Thymus (tissue), 14 donors: Measurements from ENCODE around the gene NT5C3B. TPM values are rescaled to one million over a fixed set of nuclear protein-coding genes. Genes with fewer than 3 reads are reported as not detected.
"Not testable (repeated sequence)": the region's sequence is repeated elsewhere in the genome, so short reads cannot be mapped to it uniquely, and the experiment has no call there.

Experiments used
- DNase-seq, 9 donors: peaks; one replicate each; pipeline ENCODE4 v3.0.0-alpha.2; 2013; ENCODE audit warnings: low spot score in 9 of 9, low read depth in 6 of 9, missing footprints in 1 of 9
- H3K27ac ChIP-seq, 2 donors: one replicate each; pipeline ENCODE4 v1.5.1; 2013; ENCODE audit warnings: control low read depth in 1 of 2, low read depth in 1 of 2, low read length in 1 of 2, mild to moderate bottlenecking in 1 of 2, moderate library complexity in 1 of 2
- H3K27me3 ChIP-seq, 2 donors: one replicate each; pipeline ENCODE4 v1.5.1; 2013; ENCODE audit warnings: low read length in 1 of 2; ENCODE audit not compliant: control insufficient read depth in 2 of 2, insufficient read depth in 1 of 2
- H3K36me3 ChIP-seq, 2 donors: one replicate each; pipeline ENCODE4 v1.5.1; 2013; ENCODE audit warnings: low read length in 1 of 2, mild to moderate bottlenecking in 1 of 2, moderate library complexity in 1 of 2; ENCODE audit not compliant: control insufficient read depth in 2 of 2, insufficient read depth in 2 of 2
- H3K4me1 ChIP-seq, 2 donors: one replicate each; pipeline ENCODE4 v1.5.1; 2013; ENCODE audit warnings: low read length in 2 of 2; ENCODE audit not compliant: control insufficient read depth in 2 of 2, insufficient read depth in 2 of 2
- H3K4me3 ChIP-seq, 2 donors: one replicate each; pipeline ENCODE4 v1.5.1; 2013; ENCODE audit warnings: low read length in 2 of 2, control low read depth in 1 of 2, mild to moderate bottlenecking in 1 of 2
- H3K9me3 ChIP-seq, 2 donors: one replicate each; pipeline ENCODE4 v1.5.1; 2013; ENCODE audit warnings: low read length in 1 of 2, mild to moderate bottlenecking in 1 of 2; ENCODE audit not compliant: control insufficient read depth in 2 of 2, insufficient read depth in 1 of 2
- WGBS: extraction: QIAGEN DNeasy Blood & Tissue Kit; methylation state at CpG from one replicate; pipeline ENCODE4 v1.1.7; 2013; 5-methylcytosine and 5-hydroxymethylcytosine counted together
- long read RNA-seq, 10 donors: transcript quantifications; one replicate each; lab custom pipeline, GENCODE V29; 2026
- polyA plus RNA-seq: library from polyadenylated mRNA; stranded (reverse); fragments of 200-250 nt; gene quantifications from one replicate; pipeline ENCODE4 v1.2.3, GENCODE V29; 2013
- total RNA-seq: library from RNA; stranded (reverse); fragments of 120-200 nt; gene quantifications from one replicate; pipeline ENCODE4 v1.2.4, GENCODE V29; 2013
- donor health status: healthy.

NT5C3B gene
- total RNA-seq (29.9 TPM), polyA plus RNA-seq (57.3 TPM)
- long read RNA-seq, donor 1: 0 reads
- long read RNA-seq, donor 2: 0 reads
- long read RNA-seq, donor 3, transcript NT5C3B-216 (8 exons, 1,534 nt): major isoform, 7 of 14 reads
- long read RNA-seq, donor 3, partial matches to known transcripts: 6 of 14 reads
- long read RNA-seq, donor 3, other reads (novel, unspliced or antisense): 0 of 14 reads
- long read RNA-seq, donor 4, transcript NT5C3B-216 (8 exons, 1,534 nt): major isoform, 5 of 10 reads
- long read RNA-seq, donor 4, partial matches to known transcripts: 0 of 10 reads
- long read RNA-seq, donor 4, other reads (novel, unspliced or antisense): 0 of 10 reads
- long read RNA-seq, donor 5, transcript NT5C3B-216 (8 exons, 1,534 nt): major isoform, 8 of 12 reads
- long read RNA-seq, donor 5, partial matches to known transcripts: 0 of 12 reads
- long read RNA-seq, donor 5, other reads (novel, unspliced or antisense): 0 of 12 reads
- long read RNA-seq, donor 6, partial matches to known transcripts: 0 of 5 reads
- long read RNA-seq, donor 6, other reads (novel, unspliced or antisense): 0 of 5 reads
- long read RNA-seq, donor 7, transcript NT5C3B-216 (8 exons, 1,534 nt): major isoform, 5 of 8 reads
- long read RNA-seq, donor 7, partial matches to known transcripts: 0 of 8 reads
- long read RNA-seq, donor 7, other reads (novel, unspliced or antisense): 0 of 8 reads
- long read RNA-seq, donor 8, partial matches to known transcripts: 0 of 2 reads
- long read RNA-seq, donor 8, other reads (novel, unspliced or antisense): 0 of 2 reads
- long read RNA-seq, donor 9, partial matches to known transcripts: 0 of 5 reads
- long read RNA-seq, donor 9, other reads (novel, unspliced or antisense): 0 of 5 reads
- long read RNA-seq, donor 10, partial matches to known transcripts: 0 of 2 reads
- long read RNA-seq, donor 10, other reads (novel, unspliced or antisense): 0 of 2 reads

- DNase-seq: peak in 6 of 9 donors; percentile 1 to 68 (median 27)
- H3K36me3 ChIP-seq: peaks cover 0 to 2% of the 10 kb centered on the region in 2 donors
- 1% methylated on average over 72 of the region's 72 CpGs for WGBS
- peaks cover 3 to 11% of the 10 kb centered on the region in 2 donors for H3K4me1 ChIP-seq
- no peak within 1 kb of the TSS for H3K27ac ChIP-seq
- H3K9me3 ChIP-seq: no peaks in the 10 kb centered on the region
- peak within 1 kb of the TSS; percentile 54 to 67 for H3K4me3 ChIP-seq
- peaks cover 0 to 26% of the 10 kb centered on the region in 2 donors for H3K27me3 ChIP-seq
Observed at GRCh38 chr17:41835800-41836549, at the start of gene NT5C3B. TSS of gene NT5C3B (minus strand) at chr17:41836232. CDS start at chr17:41836193, 39 bp downstream.

GRCh38 chr17:41885733-41886132 lies 49.7 kb upstream of the NT5C3B start:
- H3K4me1 ChIP-seq: no peaks in the 10 kb centered on the region
- H3K27me3 ChIP-seq: no peaks in the 10 kb centered on the region
- H3K36me3 ChIP-seq: peaks cover 73 to 86% of the 10 kb centered on the region in 2 donors
- peak in 1 of 9 donors; percentile 10 for DNase-seq
- no peak overlapping the region for H3K27ac ChIP-seq
- no peak overlapping the region for H3K4me3 ChIP-seq
- WGBS: 97% methylated on average over 6 of the region's 6 CpGs
- H3K9me3 ChIP-seq: no peaks in the 10 kb centered on the region

- Histone ChIP-seq H3K4me1 (no peaks in the 10 kb centered on the region), H3K9me3 (no peaks in the 10 kb centered on the region), H3K27me3 (no peaks in the 10 kb centered on the region), H3K27ac (no peak overlapping the region), H3K36me3 (peaks cover 74 to 92% of the 10 kb centered on the region in 2 donors), H3K4me3 (no peak overlapping the region)
- WGBS: 96% methylated on average over 6 of the region's 6 CpGs
- no peak for DNase-seq
Observed at GRCh38 chr17:41882756-41883155, 46.7 kb upstream of the NT5C3B start.

GRCh38 chr17:41880130-41880529 lies 44.1 kb upstream of the NT5C3B start:
- H3K36me3 ChIP-seq: peaks cover 62 to 70% of the 10 kb centered on the region in 2 donors
- H3K27me3 ChIP-seq: no peaks in the 10 kb centered on the region
- H3K4me1 ChIP-seq: no peaks in the 10 kb centered on the region
- H3K9me3 ChIP-seq: no peaks in the 10 kb centered on the region
- DNase-seq: no peak
- no peak overlapping the region for H3K4me3 ChIP-seq
- no peak overlapping the region for H3K27ac ChIP-seq
- 96% methylated on average over 4 of the region's 4 CpGs for WGBS

GRCh38 chr17:41874293-41874670 lies 38.2 kb upstream of the NT5C3B start:
- not testable (repeated sequence) for H3K4me1 ChIP-seq, H3K27ac ChIP-seq, H3K27me3 ChIP-seq, DNase-seq, H3K9me3 ChIP-seq, H3K4me3 ChIP-seq
- H3K36me3 ChIP-seq: peaks cover 65 to 67% of the 10 kb centered on the region in 2 donors
- WGBS: 98% methylated on average over 9 of the region's 9 CpGs

GRCh38 chr17:41873559-41874292 lies 37.7 kb upstream of the NT5C3B start:
- Histone ChIP-seq H3K9me3 (no peaks in the 10 kb centered on the region), H3K36me3 (peaks cover 60 to 67% of the 10 kb centered on the region in 2 donors), H3K4me1 (no peaks in the 10 kb centered on the region), H3K27ac (no peak overlapping the region), H3K27me3 (no peaks in the 10 kb centered on the region), H3K4me3 (no peak overlapping the region)
- 99% methylated on average over 10 of the region's 10 CpGs for WGBS
- no peak for DNase-seq

- H3K4me1 ChIP-seq: no peaks in the 10 kb centered on the region
- WGBS: over 99% methylated on average over 10 of the region's 10 CpGs
Observed at GRCh38 chr17:41871789-41872188, 35.8 kb upstream of the NT5C3B start.

GRCh38 chr17:41870627-41871026 lies 34.6 kb upstream of the NT5C3B start:
- Histone ChIP-seq H3K9me3 (no peaks in the 10 kb centered on the region), H3K4me1 (peaks cover 0 to under 1% of the 10 kb centered on the region in 2 donors), H3K4me3 (no peak overlapping the region), H3K36me3 (peaks cover 52 to 59% of the 10 kb centered on the region in 2 donors), H3K27ac (no peak overlapping the region), H3K27me3 (no peaks in the 10 kb centered on the region)
- WGBS: 98% methylated on average over 7 of the region's 7 CpGs
- no peak for DNase-seq

More at GRCh38 chr17:41871789-41872188, 35.8 kb upstream of the NT5C3B start:
- Histone ChIP-seq H3K36me3 (peaks cover 52 to 59% of the 10 kb centered on the region in 2 donors), H3K4me3 (no peak overlapping the region), H3K9me3 (no peaks in the 10 kb centered on the region), H3K27me3 (no peaks in the 10 kb centered on the region), H3K27ac (no peak overlapping the region)
- DNase-seq: no peak
